GM18909 (cell line): ENCODE results near the gene UNK.

Source experiments
- ATAC-seq: cut with Tn5 transposase; IDR thresholded peaks from one replicate; pipeline ENCODE4 v1.9.1; 2021; ENCODE audit warnings: mild to moderate bottlenecking; ENCODE audit not compliant: unreplicated experiment, poor library complexity

Gene UNK

GRCh38 chr17:75832164-75832651 lies 47.6 kb downstream of the UNK start:
- ATAC-seq = no peak

- no peak for ATAC-seq
These were observed 48.2 kb downstream of the UNK start for GRCh38 chr17:75832652-75833400.

GRCh38 chr17:75834279-75834920 lies 49.8 kb downstream of the UNK start:
- no peak for ATAC-seq

DNA sequence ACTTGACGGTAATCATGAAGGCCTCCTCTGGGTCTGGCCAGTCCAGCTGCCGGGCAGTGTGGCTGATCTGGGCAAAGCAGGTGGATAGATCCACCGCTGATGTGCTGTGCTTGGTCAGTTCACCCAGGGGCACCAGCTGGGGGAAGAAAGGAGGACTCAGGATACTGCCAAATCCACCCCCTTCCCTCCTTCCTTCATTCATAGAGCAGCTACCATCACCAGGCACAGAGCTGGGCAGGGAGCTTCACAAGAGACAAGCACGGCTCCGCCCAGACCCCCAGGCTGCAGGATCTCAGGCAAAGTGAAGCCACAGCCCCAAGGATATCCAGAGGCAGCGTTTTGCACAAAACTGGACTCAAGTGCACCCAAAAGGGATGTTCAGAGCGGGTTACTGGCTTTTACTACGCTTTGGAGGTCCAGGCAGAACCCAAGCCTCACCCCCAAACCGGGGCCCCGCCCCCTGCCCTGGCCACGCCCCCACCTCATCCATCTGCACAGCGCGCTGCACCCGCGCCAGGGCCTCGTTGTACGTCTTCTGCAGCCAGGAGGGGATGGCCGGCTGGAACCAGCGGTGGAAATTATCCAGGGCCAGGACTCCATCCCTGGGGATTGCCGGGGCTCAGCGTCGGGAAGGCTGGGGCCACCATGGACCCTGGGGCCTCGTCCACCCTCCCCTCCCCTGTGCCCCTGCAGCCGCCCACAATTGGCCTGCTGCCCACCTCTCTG lies 50.5 kb downstream of the UNK start:
- no peak for ATAC-seq

DNA sequence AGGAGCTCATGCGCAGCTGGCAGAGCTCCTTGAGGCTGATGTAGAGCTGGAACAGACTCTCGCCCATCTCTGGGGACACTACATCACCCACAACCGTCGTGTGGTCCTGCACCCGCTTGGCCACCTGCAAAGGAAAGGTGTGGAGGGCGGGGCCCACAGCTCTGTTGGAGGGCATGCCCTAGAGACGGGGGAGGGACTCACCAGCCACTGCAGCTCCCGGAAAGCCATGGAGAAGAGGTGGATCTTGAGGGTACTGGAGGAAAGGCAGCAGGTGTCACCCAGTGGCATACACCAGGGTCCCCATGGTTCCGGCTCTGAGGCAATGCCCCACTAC lies 51.0 kb downstream of the UNK start:
- no peak for ATAC-seq

DNA sequence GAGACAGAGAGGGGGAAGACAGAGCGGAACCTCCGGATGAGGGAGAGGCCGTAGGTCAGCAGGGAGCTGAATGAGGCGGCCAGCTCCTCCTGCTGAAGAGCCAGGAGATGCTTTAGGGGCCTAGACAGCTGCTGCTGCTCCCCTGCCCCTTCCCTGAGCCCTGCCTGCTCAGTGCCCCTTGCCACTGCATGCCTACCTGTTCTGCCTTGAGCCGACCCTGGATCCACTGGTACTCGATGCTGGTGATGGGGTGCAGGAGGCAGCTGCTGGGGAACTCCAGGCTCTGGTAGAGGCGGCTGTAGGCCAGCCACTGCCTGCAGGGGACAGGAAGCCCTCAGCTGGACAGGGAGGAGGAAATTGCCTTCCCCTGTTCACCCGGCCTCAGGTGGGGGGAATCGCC lies 52.0 kb downstream of the UNK start:
- ATAC-seq = no peak

DNA sequence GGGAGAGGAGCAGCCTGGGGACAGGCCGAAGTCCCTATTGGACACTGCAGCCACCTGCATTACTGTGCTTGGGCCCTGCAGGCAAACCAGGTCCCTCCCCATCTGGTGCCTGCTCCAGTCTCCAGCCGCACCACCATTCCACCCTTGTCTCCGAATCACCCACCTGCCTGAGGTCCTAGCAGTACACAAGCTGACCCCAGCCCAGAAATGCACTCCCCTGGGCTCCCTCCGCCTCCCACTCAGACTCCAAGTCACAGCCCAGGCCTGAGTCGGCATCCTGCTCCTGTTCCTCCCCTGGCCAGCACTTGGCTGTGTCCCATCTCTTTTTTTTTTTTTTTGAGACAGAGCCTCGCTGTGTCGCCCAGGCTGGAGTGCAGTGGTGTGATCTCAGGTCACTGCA lies 53.3 kb downstream of the UNK start:
- no peak for ATAC-seq

DNA sequence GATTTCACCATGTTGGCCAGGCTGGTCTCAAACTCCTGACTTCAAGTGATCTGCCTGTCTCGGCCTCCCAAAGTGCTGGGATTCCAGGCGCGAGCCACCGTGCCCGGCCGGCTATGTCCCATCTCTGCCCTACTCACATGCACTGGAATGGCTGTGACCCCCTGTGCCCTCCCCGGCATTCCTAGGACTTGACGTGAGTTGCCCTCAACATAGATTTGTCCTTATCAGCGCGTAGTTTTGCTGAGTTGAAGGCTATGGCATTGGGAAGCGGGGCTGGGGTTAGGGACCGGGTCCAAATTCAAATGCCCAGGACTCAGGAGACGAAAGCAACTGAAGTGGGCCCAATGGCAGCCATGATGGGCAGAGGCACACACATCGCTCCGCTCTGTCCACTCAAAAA lies 53.8 kb downstream of the UNK start:
- no peak for ATAC-seq

DNA sequence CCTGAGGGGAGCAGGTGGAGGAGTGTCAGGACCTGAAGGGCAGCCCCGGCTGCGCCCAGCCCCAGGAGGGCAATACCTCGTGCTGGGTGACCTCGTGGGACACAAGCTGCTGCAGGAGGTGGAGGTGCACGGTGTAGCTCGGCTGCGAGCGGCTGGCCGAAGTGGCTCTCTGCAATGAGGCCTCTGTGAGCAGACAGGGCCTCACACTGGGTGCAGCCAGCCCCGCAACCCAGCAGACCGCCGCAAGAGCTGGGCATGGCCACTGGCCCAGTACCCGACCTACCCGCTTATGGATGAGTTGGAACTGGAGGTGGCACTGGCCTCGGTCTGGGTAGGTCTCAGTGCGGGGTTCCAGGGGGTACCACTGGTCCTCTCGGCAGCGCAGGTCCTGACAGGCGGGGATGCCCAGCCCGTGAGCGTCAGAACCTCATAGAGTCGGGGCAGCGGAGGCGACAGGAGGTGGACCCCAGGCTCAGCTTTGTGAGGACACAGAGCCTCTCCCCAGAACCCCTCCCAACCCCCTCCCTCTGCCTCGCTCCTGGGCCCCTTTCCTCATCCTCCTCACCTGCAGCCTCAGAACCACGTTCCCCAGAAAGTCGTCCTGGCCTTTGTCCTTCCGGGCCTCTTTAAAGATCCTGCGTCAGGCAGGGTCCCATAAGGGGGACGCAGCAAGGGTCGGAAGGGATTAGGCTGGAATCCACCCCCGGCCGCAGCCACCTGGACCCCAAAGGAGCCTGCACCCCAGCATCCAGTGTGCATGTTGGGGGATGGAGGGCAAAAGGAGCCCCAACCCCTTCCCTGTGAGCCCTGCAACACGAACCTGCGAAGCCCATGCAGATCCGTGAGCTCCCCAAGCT lies 55.6 kb downstream of the UNK start:
- no peak for ATAC-seq

DNA sequence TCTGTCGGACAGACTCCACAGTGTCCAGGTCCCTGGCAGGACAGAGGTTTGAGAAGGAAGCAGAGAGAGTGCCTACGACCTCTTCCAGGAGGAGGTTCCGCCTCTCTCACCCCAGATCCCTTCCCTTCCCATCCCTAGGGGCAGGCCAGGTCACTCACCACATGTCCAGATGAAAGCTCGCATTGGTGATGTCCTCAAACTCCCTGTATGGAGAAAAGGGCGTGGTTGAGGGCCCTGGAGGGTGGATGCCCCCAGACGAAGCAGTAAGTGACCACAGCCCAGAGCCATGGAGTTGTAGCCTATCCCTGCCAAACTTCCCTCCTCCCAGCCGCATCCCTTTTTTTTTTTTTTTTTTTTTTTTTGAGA lies 56.2 kb downstream of the UNK start:
- ATAC-seq = no peak

- ATAC-seq = no peak
These were observed 57.8 kb downstream of the UNK start for GRCh38 chr17:75842411-75842810.

GRCh38 chr17:75842963-75843576 lies 58.5 kb downstream of the UNK start:
- no peak for ATAC-seq

DNA sequence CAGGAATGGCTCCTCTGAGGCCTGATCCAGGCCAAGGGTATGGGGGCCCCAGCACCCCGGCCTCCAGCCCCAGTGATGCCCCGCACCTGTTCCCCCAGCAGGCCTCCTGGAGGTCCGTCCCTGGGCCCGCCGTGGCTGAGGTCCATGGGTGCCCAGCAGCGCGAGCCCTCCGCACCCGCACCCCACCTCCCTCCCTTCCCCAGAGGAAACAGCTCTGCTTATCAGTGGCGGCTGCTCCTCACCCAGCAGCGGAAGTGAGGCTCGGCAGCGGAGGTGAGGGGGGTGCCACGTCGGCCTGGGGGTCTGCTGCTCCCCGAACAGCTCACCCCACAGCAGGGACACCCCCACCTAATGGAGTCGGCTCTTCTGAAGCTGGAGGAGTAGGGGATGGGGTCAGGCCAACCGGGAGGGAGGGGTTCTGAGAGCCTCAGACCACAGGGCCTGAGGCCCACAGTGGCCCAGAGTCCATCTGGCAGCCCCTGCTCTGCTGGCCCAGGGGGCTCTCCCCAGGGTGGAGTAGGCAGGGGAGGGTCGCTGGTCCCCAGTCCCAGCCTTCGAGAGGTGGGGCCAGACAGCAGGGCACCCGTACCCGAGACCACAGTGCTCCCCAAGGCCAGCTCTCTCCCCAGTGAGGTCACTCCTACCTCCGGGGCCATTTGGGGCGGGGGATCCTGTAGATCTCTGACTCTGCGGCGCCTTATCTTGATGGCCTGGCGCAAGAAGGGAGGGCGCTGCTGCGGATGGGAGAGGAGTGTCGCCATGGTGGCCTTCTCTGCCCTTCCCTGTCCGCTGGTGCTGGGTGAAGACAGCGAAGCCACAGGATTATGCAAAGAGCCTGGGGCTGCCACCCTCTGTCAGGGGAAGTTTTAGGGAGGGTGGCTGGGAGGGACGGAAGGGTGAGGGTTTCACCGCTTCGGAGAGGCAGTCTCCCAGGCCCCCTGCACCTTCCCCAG lies 59.2 kb downstream of the UNK start, which contains the start of gene UNC13D:
Gene UNC13D, minus strand, starts transcription at position 828 of the 953 bp plus-strand sequence. Its CDS starts 67 bp downstream, at position 761.
- ATAC-seq = no peak

- peak; percentile 8 for ATAC-seq
These were observed 60.0 kb downstream of the UNK start for GRCh38 chr17:75844530-75845057.

DNA sequence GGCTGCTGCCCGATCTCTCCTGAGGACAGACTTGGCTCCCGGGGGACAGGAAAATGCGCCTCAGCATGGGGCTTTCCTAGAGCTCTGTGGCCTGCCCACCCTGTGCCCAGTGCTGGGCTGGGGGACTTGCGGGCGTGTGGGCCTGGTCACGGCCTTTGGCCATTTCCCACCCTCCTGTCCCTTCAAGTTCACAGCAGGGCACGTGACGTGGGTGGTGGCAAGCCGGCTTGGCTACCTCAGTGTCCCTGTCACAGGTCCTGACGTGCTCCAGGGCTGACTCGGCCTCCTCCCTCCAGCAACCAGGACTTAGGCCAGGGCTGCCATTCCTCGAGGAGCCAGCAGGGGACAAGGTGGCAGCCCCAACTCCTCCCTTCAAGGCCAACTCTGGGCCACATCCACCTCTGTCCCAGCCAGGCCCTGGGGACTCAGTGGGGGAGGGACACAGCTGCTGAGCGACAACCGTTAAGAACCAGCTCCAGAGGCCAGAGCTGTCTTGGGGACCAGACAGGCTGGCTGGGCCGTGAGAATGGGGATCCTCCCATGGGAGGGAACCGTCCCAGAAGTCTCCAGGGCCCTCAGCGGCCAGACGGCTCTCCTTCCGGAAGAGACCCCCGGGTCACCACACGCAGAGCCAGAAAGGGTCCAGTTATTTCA lies 60.6 kb downstream of the UNK start:
- ATAC-seq = peak; percentile 79

GRCh38 chr17:75845933-75846691 lies 61.5 kb downstream of the UNK start:
- ATAC-seq = no peak
